Measurements from ENCODE around the gene NOMO2.
"Not testable (repeated sequence)": the region's sequence is repeated elsewhere in the genome, so short reads cannot be mapped to it uniquely, and the experiment has no call there.

- TF ChIP-seq, protein P1, sequence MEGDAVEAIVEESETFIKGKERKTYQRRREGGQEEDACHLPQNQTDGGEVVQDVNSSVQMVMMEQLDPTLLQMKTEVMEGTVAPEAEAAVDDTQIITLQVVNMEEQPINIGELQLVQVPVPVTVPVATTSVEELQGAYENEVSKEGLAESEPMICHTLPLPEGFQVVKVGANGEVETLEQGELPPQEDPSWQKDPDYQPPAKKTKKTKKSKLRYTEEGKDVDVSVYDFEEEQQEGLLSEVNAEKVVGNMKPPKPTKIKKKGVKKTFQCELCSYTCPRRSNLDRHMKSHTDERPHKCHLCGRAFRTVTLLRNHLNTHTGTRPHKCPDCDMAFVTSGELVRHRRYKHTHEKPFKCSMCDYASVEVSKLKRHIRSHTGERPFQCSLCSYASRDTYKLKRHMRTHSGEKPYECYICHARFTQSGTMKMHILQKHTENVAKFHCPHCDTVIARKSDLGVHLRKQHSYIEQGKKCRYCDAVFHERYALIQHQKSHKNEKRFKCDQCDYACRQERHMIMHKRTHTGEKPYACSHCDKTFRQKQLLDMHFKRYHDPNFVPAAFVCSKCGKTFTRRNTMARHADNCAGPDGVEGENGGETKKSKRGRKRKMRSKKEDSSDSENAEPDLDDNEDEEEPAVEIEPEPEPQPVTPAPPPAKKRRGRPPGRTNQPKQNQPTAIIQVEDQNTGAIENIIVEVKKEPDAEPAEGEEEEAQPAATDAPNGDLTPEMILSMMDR (IDR thresholded peaks at IDR 0.05; ENCODE audit: borderline replicate concordance, extremely low read depth, low read length, poor library complexity, severe bottlenecking) = not testable (repeated sequence)
- TF ChIP-seq EZH2 (IDR thresholded peaks at IDR 0.05; ENCODE audit: borderline replicate concordance, low read depth, low read length, severe bottlenecking) = not testable (repeated sequence)
Measured at GRCh38 chr16:18593904-18594303, 32.0 kb upstream of the NOMO2 start.

Data from DND-41 (cell line).